HG03521 (cell line): ENCODE measurements around the gene HNRNPL.
"Not testable (repeated sequence)": the region's sequence is repeated elsewhere in the genome, so short reads cannot be mapped to it uniquely, and the experiment has no call there.

Source experiments
- ATAC-seq: cut with Tn5 transposase; IDR thresholded peaks from one replicate; pipeline ENCODE4 v1.9.1; 2021; ENCODE audit warnings: mild to moderate bottlenecking, moderate library complexity; ENCODE audit not compliant: unreplicated experiment

The HNRNPL gene

GRCh38 chr19:38805180-38805579 lies 44.6 kb downstream of the HNRNPL start:
- no peak for ATAC-seq

- no peak for ATAC-seq
Observed at GRCh38 chr19:38803543-38803942, 46.2 kb downstream of the HNRNPL start.

- ATAC-seq, result no peak
Observed at GRCh38 chr19:38801359-38802095, 48.3 kb downstream of the HNRNPL start.

- ATAC-seq, result no peak
Observed at GRCh38 chr19:38800577-38801347, 49.0 kb downstream of the HNRNPL start.

- ATAC-seq, result no peak
Observed at GRCh38 chr19:38799104-38799503, 50.7 kb downstream of the HNRNPL start.

- not testable (repeated sequence) for ATAC-seq
Observed at GRCh38 chr19:38797781-38798180, 52.0 kb downstream of the HNRNPL start.

GRCh38 chr19:38796154-38796553 lies 53.6 kb downstream of the HNRNPL start:
- ATAC-seq, result no peak

GRCh38 chr19:38795549-38795948 lies 54.2 kb downstream of the HNRNPL start:
- no peak for ATAC-seq

GRCh38 chr19:38793671-38794070 lies 56.1 kb downstream of the HNRNPL start:
- ATAC-seq, result no peak

GRCh38 chr19:38793177-38793576 lies 56.6 kb downstream of the HNRNPL start:
- no peak for ATAC-seq

GRCh38 chr19:38792250-38793111 lies 57.3 kb downstream of the HNRNPL start:
- no peak for ATAC-seq

- not testable (repeated sequence) for ATAC-seq
Observed at GRCh38 chr19:38791451-38792064, 58.2 kb downstream of the HNRNPL start.

GRCh38 chr19:38790507-38791403 lies 59.0 kb downstream of the HNRNPL start:
- ATAC-seq, result not testable (repeated sequence)

GRCh38 chr19:38788478-38789243 lies 61.1 kb downstream of the HNRNPL start, which contains the start of gene LGALS7B:
Gene LGALS7B (plus strand): TSS chr19:38789200. CDS start chr19:38789227, 27 bp downstream.
- ATAC-seq, result no peak

GRCh38 chr19:38786572-38787265 lies 63.1 kb downstream of the HNRNPL start:
- ATAC-seq, result no peak
